GM18951 (cell line): ENCODE results near the gene TDRD12.
"Not testable (repeated sequence)": the region's sequence is repeated elsewhere in the genome, so short reads cannot be mapped to it uniquely, and the experiment has no call there.

Experiments used
- POLR2A ChIP-seq: IDR thresholded peaks from 4 replicates; pipeline ENCODE4 v1.6.1; 2011; ENCODE audit warnings: mild to moderate bottlenecking; ENCODE audit not compliant: insufficient read length, insufficient read depth; ENCODE audit errors: extremely low read depth
- in situ Hi-C: fragments of 300-500 bp; cut with MboI; formaldehyde crosslinking; loops from one replicate; pipeline ENCODE4 v1.12.0; 2022; ENCODE audit warnings: low sequenced_read_pairs, mixed read lengths, inconsistent platforms; ENCODE audit not compliant: unreplicated experiment

TDRD12 gene

DNA sequence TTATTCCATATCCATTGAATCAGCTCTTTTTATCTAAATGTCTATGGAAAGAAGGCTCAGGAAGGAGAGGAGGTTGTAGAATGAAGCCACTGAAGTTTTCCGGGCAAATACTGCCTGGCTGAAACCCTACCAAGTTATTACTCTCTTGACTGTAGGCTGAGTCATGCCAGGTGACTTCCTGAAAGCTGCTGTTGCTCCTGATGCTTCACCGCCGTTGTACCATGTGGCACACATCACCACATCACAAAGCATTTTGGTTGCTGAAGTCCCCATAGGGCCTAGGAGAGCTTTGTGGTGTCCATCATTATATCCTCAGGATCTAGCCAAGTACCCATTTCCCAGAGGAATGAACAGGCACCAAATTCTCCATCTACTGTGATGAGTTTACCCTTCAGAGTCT lies 11.1 kb upstream of the TDRD12 start:
- in situ Hi-C loops = no loop called here
- no peak for TF ChIP-seq POLR2A

DNA sequence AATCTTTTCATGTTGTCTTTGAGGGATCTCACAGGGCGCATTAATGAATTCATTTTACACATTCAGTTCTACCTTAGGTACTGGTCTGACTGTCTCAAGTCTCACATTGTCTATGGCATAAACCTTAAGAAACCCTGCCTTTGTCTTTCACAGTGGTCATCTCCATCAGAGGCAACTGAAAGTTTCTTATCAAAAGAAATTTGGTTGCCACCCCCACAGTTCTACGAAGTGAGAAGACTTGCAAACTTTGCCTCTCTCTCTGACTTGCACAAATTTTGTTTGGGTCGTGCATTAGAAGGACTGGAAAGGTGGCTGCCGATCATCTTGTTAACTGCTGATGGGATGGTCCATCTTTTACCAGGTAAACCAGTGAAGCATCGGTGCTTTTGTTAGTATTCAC lies 10.5 kb upstream of the TDRD12 start:
- in situ Hi-C loops = no loop called here
- TF ChIP-seq POLR2A = no peak

DNA sequence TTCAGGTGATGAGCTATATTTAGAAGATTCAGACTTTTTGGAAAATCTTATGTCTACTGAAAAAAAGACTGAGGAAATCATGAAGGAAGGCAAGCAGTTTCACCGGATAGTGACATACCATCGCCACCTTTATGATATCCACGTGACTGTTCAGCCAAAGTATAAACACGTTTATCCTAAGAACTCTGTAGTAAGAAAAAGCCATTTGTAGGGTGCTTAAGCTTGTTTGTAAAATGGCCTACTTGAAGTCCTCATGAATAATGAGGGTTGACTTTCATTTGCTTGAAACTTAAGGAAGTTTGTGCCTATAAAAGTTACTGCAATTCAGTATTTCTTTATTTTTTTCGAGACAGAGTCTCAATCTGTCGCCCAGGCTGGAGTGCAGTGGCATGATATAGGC lies 7.8 kb upstream of the TDRD12 start:
- no peak for TF ChIP-seq POLR2A
- in situ Hi-C loops = no loop called here

DNA sequence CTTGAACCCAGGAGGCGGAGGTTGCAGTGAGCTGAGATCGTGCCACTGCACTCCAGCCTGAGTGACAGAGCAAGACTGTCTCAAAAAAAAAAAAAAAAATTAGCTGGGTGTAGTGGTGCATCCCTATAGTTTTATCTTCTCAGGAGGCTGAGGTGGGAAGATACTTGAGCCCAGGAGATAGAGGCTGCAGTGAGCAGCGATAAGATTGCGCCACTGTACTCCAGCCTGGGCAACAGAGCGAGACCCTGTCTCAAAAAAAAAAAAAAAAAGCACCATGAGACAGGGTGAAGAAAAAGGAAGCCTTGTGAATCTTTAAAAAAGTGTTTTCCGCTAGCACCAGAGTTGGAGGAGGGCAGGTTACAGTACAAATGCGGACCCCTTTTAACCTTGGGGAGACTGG lies 3.4 kb upstream of the TDRD12 start:
- in situ Hi-C loops = not testable (repeated sequence)

DNA sequence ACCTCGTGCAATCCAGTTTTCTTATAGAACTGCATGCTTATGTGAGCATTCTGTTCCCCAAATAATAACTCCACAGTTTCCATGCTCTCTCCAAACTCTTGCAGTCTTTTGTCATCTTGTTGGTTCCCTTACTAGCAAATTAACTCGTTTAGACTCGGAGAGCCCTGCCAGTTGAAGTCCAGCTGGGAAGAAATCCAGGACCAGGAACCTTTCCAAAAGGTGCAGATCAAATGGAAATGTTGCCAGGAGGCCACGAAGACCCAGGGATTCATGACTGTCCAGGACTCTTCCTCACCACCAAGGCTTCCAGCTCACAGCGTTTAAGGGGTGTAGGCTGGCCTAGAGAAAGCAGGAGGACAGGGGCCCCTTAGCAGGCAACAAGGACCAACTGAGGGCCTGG lies 2.1 kb upstream of the TDRD12 start:
- in situ Hi-C loops = no loop called here
- no peak for TF ChIP-seq POLR2A

DNA sequence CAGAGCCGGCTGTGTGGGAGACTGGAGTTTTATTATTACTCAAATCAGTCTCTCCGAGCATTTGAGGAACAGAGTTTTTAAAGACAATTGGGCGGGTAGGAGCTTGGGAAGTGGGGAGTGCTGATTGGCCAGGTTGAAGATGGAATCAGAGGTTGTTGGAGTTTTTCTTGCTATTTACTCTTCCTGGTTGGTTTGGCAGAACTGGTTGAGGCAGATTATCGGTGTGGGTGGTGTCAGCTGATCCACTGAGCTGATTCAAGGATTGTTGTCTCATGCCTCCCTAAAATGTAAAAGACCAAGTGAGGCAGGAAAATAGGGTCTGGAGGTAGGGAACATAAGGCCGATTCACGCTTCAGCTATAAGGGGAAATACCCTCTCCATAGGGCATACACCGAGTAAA lies 1.3 kb upstream of the TDRD12 start:
- no peak for TF ChIP-seq POLR2A
- in situ Hi-C loops = no loop called here

DNA sequence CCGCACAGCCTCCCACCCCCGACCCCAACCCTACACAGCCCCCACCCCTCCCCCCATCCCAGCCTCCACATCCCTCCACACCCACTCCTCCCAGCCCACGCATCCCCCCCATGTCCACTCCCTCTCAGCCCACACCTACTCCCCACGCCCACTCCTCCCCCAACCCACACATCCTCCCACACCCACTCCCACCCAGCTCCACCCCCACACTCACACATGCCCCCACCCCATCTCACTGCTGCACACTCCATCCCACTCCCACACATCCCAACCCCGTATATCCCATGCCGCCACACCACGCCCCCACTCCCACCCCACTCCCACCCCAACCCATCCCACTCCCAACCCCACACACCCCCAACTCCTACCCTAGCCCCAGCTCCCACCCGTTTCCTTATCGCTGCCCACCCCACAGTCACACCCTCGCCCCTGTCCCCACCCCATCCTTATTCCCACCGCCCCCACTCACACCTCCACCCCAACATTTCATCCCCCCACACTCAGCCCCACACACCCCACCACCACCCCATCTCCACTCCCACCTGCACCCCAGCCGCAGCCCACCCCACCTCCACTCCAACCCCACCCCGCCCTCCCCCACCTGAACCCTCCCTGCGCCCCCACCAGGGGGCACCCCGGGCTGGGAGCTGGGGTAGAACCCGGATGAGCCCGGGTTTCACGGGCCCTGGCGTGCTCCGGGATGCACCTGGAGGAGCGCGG lies 809 bp downstream of the TDRD12 start:
- in situ Hi-C loops = no loop called here
- no peak for TF ChIP-seq POLR2A

DNA sequence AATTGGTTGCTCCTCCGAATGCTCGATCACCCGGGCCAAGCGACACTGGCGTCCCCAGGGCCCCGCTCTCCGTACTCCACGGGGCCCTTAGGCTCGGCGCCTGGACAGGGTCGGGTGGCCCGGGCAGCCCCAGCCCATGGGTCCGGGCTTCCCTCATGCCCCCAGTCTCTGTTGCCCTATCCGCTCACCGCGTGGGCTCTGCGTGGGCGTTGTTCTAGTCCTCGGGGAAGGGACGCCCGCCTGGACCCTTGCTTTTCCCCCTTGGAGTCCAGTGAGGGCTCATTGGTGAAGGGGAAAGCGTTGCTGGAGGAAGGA lies 1.3 kb downstream of the TDRD12 start:
- in situ Hi-C loops = no loop called here
- no peak for TF ChIP-seq POLR2A

DNA sequence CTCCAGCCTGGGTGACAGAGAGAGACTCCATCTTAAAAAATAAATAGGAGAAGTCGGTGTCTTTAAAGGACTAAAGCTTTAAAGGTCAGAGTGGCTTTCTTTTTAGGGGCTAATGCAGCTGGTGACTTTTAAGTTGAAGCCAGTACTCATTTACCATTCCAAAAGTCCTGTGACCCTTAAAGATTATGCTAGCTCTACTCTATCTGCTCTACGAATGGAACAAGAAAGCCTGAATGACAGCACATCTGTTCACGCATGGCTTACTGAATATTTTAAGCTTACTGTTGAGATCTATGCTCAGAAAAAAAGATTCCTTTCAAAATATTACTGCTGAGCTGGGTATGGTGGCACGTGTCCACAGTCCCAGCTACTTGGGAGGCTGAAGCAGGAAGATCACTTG lies 16.4 kb downstream of the TDRD12 start:
- no peak for TF ChIP-seq POLR2A
- in situ Hi-C loops = no loop called here

DNA sequence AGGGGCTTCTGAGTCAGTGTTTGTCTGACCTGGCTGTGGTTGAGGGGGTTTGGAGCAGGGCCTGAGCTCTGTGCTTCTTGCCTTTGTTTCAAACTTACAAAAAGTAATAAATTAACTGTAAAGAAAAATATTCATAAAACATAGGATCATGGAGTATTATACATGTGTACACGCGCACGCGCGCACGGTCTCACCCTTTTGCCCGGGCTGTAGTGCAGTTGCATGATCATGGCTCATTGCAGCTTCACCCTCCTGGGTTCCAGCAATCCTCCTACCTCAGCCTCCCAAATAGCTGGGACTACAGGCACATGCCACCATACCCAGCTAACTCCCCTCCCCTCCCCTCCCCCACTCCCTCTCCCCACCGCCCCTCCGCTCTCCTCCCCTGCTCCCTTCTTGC lies 23.5 kb downstream of the TDRD12 start:
- no peak for TF ChIP-seq POLR2A
- in situ Hi-C loops = no loop called here

DNA sequence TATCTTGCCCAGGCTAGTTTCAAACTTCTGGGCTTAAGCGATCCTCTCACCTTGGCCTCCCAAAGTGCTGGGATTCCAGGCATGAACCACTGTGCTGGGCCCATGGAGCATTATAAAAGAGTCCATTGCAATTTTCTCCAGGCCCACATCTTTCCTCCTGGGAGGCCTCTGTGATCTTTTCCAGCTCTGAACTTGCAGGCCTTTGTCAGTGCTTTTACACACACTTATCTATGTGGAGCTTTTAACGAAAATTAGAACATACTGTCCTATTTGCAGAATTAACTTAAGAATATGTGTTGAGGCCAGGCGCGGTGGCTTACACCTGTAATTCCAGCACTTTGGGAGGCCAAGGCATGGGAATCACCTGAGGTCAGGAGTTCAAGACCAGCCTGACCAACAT lies 23.9 kb downstream of the TDRD12 start:
- in situ Hi-C loops = no loop called here
- no peak for TF ChIP-seq POLR2A

DNA sequence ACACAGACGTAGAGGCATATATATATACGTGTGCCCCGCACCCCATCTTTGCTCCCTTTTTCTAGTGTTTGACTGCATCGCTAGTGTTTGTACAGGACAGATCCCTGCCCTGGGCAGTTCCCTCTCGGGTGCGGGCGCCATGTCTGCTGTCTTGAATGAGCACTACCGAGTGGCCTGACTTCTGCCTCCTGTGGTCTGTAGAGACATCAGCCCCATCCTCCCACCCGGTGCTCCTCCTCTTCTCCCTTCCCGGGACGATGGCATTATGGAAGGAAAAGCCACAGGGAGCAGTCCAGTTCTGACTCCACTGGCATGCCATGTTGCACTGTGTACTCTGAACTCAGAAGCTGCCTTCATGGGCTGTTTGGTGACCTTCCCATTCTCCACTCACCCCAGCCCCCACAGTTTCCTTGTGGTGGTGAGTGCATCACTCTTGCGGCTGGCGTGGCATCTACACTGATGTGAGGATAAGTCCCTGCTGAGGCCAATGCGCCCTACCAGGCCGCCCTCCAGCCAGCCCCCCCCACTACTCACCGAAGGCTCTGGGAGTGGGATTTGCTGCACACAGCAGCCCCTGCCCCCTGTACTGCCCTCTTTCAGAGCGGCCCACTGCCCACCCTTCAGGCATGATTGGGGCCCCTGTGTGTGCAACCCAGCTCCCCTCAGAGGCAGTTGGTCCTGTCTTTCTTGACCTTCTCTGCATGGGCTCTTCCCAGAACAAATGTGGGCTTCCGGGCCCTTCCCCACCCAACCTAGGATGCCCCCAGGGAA lies 25.2 kb downstream of the TDRD12 start:
- in situ Hi-C loops = no loop called here
- no peak for TF ChIP-seq POLR2A

DNA sequence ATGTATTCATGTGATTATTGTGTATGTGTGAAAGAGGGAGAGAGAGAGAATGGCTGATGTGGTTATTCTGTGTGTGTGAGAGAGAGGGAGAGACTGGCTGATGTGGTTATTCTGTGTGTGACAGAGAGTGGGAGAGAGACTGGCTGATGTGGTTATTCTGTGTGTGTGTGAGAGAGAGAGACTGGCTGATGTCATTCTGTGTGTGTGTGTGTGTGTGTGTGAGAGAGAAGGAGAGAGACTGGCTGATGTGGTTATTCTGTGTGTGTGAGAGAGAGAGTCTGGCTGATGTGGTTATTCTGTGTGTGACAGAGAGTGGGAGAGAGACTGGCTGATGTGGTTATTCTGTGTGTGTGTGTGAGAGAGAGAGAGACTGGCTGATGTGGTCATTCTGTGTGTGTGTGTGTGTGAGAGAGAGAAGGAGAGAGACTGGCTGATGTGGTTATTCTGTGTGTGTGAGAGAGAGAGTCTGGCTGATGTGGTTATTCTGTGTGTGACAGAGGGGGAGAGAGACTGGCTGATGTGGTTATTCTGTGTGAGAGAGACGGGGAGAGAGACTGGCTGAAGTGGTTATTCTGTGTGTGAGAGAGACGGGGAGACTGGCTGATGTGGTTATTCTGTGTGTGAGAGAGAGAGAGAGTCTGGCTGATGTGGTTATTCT lies 26.2 kb downstream of the TDRD12 start:
- in situ Hi-C loops = not testable (repeated sequence)

DNA sequence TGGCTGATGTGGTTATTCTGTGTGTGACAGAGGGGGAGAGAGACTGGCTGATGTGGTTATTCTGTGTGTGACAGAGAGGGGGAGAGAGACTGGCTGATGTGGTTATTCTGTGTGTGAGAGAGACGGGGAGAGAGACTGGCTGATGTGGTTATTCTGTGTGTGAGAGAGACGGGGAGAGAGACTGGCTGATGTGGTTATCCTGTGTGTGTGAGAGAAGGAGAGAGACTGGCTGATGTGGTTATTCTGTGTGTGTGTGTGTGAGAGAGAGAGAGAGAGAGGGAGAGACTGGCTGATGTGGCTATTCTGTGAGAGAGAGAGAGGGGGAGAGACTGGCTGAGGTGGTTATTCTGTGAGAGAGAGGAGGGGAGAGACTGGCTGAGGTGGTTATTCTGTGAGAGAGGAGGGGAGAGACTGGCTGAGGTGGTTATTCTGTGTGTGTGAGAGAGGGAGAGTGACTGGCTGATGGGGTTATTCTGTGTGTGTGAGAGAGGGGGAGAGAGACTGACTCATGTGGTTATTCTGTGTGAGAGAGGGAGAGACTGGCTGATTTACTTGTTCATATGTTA lies 27.1 kb downstream of the TDRD12 start:
- in situ Hi-C loops = not testable (repeated sequence)

DNA sequence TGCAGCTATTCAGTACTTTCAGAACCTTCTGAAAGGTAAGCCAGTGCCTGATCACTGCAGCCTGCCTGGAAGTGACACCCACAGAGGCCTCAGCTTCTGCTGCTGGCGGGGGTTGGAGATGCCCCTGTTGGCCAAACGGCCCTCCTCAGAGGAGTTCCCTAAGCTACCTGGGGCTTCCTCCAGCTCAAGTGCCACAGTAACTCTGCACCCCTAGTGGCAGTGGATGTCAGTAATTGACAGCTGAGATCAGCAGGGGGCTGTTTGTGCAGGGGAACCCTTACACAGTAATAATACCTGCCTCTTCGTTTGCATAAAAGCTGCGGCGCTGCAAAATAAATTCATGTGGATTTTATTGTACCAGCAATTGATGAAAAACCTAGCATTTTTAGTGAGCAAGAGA lies 28.9 kb downstream of the TDRD12 start:
- in situ Hi-C loops = no loop called here
- TF ChIP-seq POLR2A = no peak
